ENCODE measurements around the gene NFYC. TPM values are rescaled to one million over a fixed set of nuclear protein-coding genes. Genes with fewer than 3 reads are reported as not detected.

NFYC gene
- total RNA-seq, 2 donors from 2014 or later, result 62.5 TPM

Small RNA genes lying within 50 kb of the gene (microRNA-seq; reads per million reads assigned to microRNA genes)
- 52.8 to 57.1 reads per million in 2 donors for gene MIR30C1
- gene MIR30E, result 3,965 to 5,732 reads per million in 2 donors

Other genes with a start within 250 kb of the NFYC start
- 1 to 10 TPM in 1 of 2 donors, under 1 TPM in 1; 0.98 to 1.5 TPM for gene ZFP69B, start 241.2 kb upstream of the NFYC start, total RNA-seq
- gene ZFP69, start 214.4 kb upstream of the NFYC start, total RNA-seq, result 1 to 10 TPM; 2.5 to 2.6 TPM
- gene EXO5, start 182.9 kb upstream of the NFYC start, total RNA-seq, result 1 to 10 TPM; 4.7 to 5.4 TPM
- gene ZNF684, start 160.1 kb upstream of the NFYC start, total RNA-seq, result 1 to 10 TPM; 5.2 to 8.3 TPM
- gene RIMS3, start 26.0 kb upstream of the NFYC start, total RNA-seq, result 10 to 100 TPM in 1 of 2 donors, 1 to 10 TPM in 1; 6.4 to 15.6 TPM
- gene KCNQ4, start 92.1 kb downstream of the NFYC start, total RNA-seq, result 1 to 10 TPM; 2.1 to 2.4 TPM
- 1 to 10 TPM; 4.1 to 5.8 TPM for gene CITED4, start 170.7 kb downstream of the NFYC start, total RNA-seq

Data from left colon (tissue), 2 donors.